Activated T-cell treated with anti-CD3 and anti-CD28 coated beads for 24 hours (primary cell): ENCODE results near the gene C5.
"Not testable (repeated sequence)": the region's sequence is repeated elsewhere in the genome, so short reads cannot be mapped to it uniquely, and the experiment has no call there.

ENCODE experiments used
- DNase-seq: peaks from one replicate; pipeline ENCODE4 v3.0.0-alpha.2; 2020; ENCODE audit warnings: low read depth

C5 gene

DNA sequence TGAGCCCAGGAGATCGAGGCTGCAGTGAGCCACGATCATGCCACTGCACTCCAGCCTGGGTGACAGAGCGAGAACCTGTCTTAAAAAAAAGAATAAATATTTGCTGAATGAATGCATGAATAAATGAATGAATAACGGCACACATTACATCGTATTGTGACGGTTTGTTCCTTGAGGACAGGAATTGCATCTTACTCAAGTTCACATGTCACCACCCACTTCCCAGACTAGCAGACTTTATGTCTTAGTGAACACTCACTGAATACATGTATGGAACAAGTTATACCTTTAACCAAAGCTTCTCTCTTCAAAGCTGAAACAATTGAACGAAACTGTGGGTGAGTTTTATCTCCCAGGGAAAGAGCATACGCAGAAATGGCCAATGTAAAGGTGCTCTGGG is 70.3 kb downstream of the C5 start:
- no peak for DNase-seq

GRCh38 chr9:120978987-120979386 is 71.1 kb downstream of the C5 start:
- no peak for DNase-seq

GRCh38 chr9:120977321-120977720 is 72.8 kb downstream of the C5 start:
- no peak for DNase-seq

DNA sequence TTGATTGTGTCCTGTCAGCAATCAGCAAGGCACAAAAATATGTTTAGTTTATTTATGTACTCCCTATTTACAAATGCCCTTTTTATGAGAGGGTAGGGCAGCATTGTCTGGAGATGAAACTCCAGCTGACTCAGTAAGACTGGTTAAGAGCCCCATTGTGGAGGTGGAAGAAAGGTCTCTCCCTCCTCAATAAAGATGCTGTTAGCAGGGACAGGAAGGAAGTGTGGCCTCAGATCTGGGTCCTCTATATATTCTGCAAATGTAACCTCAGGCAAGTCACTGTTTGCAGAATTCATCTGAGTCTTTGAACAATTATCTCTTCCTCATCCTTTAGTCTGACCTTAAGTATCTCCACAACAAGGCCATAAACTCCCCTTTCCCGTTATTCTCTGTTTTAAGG is 75.2 kb downstream of the C5 start:
- no peak for DNase-seq

DNA sequence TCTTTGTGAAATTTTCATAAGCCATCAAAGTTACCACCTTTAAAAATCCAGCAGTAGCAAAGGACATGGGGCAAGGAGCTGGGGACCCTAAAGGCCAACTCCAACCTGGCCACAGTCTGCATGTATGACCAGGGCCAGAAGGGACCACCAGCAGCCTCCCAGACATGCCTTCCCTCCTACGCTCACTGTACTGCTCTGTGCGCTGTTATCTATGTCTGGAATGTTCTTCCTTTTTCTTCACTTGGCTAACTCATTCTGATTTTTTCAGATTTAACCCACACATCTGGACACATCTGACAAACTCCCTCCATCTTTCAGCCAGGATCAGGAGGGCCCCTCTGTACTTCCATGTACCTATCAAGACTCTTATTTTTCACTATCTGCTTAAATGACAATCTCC is 75.9 kb downstream of the C5 start:
- DNase-seq = no peak

DNA sequence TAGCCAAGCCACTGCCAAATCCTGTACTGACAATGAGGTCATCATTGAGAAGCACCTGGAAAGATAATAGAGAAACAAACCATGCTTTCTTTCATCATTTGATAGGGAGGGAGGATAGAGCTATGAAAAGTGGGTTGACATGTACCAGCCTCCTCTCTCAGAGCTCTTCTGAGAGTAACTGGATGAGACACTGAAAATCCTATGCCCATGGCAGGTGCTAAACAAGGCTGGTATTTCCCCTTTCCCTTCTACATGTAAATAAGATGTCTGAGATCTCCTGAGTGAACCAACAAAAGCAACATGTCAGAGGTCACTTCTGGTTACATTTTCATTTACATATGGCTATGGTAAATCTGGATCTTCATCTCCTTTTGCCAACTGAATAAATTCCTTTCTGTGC is 78.1 kb downstream of the C5 start:
- no peak for DNase-seq

DNA sequence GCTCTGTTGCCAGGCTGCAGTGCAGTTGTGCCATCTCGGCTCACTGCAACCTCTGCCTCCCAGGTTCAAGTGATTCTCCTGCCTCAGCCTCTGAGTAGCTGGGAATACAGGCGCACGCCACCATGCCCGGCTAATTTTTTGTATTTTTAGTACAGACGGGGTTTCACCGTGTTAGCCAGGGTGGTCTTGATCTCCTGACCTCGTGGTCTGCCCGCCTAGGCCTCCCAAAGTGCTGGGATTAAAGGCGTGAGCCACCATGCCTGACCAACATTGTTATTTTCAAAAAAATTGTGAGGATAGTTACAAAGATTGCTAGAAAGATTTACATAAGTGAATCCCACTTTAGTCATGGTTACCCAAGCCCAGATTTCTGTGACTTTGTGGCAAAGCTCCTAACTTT is 78.6 kb downstream of the C5 start:
- not testable (repeated sequence) for DNase-seq

- DNase-seq = no peak
Measured at GRCh38 chr9:120970244-120970643, 79.8 kb downstream of the C5 start.

- DNase-seq = no peak
Measured at GRCh38 chr9:120966013-120966369, 84.1 kb downstream of the C5 start.

- no peak for DNase-seq
Measured at GRCh38 chr9:120965344-120966012, 84.6 kb downstream of the C5 start.

- DNase-seq = no peak
Measured at GRCh38 chr9:120961936-120962335, 88.1 kb downstream of the C5 start.

GRCh38 chr9:120960001-120960400 is 90.1 kb downstream of the C5 start:
- DNase-seq = no peak

- no peak for DNase-seq
Measured at GRCh38 chr9:120956862-120957261, 93.2 kb downstream of the C5 start.

DNA sequence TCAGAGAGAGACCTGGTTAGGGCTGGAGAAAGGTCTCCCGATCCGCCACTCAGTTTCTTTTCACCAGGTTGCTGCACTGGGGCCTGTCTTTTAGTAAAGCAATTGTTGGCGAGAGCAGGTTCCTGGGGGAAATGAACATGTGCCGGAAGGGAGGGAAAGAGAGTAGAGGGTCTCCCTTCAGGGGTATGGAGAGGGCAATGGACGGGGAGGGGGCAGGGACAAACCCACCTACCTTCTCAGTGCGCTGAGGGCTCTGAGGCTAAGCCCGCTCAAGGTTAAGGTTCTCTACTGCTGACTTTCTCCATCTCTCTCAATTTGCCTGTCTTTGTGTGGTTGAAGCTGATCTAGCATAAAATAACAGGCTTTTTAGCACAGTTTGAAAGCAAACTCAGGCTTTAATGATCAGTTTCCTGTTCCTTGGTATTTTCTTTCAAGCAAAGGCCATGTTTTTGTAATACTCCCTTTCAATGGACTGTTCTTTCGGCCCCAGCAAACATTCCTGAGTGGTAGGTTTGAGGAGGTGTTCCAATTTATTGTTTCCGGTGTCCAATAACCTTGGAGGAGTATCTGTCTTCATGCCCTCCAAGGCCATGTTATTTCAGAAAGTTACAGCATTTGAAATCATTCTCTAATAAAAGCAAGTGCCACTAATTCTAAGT is 98.0 kb downstream of the C5 start:
- DNase-seq = no peak

GRCh38 chr9:120950421-120951388 is 99.4 kb downstream of the C5 start:
- DNase-seq = no peak

- no peak for DNase-seq
Measured at GRCh38 chr9:120949290-120949689, 100.8 kb downstream of the C5 start.

GRCh38 chr9:120948824-120949223 is 101.3 kb downstream of the C5 start:
- DNase-seq = no peak

DNA sequence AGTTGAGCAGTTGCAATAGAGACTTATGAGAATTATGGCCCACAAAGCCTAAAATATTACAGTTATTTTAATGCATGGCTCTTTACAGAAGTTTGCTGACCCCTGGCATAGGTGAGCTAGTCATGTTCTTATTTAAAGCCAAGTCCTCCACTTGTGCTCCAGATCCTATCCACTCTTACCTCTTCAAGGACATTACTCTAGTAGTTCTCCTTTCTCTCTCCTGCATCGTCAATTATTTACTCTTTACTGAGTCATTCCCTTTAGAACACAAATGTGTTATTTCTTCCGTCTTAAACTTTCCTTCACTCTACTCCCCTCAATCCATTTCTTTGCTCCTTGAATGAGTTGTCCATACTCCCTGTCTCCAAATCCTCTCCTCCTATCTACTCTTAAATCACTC is 102.9 kb downstream of the C5 start:
- no peak for DNase-seq

DNA sequence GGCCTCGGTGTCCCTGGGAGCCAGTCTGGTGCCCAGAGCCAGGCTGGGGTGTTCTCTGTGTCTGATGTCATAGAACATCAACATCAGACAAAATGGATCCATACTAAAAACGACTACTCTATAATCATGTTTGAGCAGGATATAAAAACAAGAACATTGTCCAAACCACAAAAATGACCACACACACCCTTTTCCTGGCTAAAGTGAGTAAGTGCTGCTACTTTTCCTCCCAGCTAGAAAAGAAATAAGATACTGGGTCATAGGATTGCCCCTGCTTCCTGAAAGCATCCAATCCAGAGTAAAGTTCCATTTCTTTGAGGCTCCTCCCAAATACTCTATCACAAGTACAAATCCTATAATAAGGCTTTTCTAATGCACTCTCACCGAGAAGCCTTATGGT is 103.8 kb downstream of the C5 start:
- DNase-seq = no peak

GRCh38 chr9:120944948-120945347 is 105.1 kb downstream of the C5 start:
- no peak for DNase-seq

DNA sequence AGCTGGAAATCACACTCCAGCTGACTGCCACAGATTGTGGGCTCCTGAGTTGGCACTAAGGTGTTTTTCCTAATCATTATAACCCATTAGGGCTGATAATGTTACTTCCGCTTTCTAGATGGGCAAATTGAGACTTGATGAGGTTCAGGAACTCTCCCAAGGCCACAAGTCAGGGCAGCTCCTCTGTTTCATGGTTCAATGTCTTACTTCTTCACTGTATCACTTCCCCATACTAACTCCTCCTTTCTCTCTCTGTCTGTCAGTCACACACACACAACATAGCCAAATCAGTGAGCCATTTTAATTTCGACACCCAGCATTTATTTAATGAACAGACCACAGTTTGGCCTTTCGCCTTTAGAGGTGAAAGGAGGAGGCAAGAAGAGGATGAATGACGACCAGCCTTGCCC is 105.6 kb downstream of the C5 start:
- no peak for DNase-seq

DNA sequence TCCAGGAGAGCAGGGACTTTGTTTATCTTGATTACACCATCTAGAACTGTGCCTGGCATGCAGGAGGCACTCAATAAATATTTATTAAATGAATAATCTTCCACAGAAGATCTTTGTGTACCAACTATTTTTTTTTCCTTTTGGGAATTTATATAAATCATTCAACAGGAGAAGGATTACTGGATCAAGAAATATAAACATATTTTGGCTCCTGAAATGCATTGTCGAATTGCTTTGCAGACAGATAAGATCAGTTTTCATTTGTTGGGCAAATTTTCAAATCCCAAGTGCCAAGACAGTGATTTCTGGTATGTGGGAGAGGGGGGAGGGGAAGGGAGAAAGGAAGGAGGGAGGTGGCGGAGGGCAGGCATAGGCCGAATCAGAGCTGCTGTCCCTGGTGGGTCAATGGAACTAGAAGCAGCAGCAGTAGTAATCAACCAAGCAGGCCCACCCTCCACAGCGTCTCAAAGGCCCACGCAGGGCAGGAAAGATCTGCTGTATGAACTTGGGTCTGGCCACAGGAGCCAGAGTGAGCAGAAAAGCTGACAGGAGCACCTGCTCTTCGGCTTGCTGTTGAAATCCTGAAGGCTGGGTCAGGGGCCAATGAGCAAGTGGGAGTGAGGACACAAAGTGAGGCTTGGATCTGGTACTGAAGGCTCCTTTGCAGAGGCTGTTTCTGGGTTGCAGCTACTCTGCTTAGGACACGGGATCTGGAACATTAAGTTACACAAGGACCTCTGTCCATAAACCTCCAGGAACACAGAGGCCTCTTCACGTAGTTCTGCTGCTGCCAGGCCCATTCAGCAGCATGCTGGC is 107.7 kb downstream of the C5 start:
- no peak for DNase-seq
